NCI-H82 (cell line): ENCODE measurements around the gene SMIM32.
A peak's percentile ranks its signal among the peaks of the same experiment; 100 is the strongest.

Source experiments
- DNase-seq: peaks from one replicate; lab custom pipeline; 2025; lab: John Stamatoyannopoulos, UW

SMIM32 gene

GRCh38 chr5:136207631-136208030, 14.7 kb upstream of the SMIM32 start:
- no peak for DNase-seq

GRCh38 chr5:136206361-136206760, 13.4 kb upstream of the SMIM32 start:
- no peak for DNase-seq

GRCh38 chr5:136205941-136206340, 13.0 kb upstream of the SMIM32 start:
- no peak for DNase-seq

- DNase-seq = no peak
These were observed 12.2 kb upstream of the SMIM32 start for GRCh38 chr5:136205061-136205702.

GRCh38 chr5:136203303-136203922, 10.5 kb upstream of the SMIM32 start:
- DNase-seq = no peak

- DNase-seq = peak; percentile 12
These were observed 9.7 kb upstream of the SMIM32 start for GRCh38 chr5:136202469-136203205.

GRCh38 chr5:136201870-136202269, 8.9 kb upstream of the SMIM32 start:
- DNase-seq = no peak

GRCh38 chr5:136200761-136201160, 7.8 kb upstream of the SMIM32 start:
- no peak for DNase-seq

- no peak for DNase-seq
These were observed 7.2 kb upstream of the SMIM32 start for GRCh38 chr5:136200130-136200529.

- DNase-seq = no peak
These were observed 6.4 kb upstream of the SMIM32 start for GRCh38 chr5:136199408-136199807.

GRCh38 chr5:136198453-136198852, 5.5 kb upstream of the SMIM32 start:
- DNase-seq = no peak

- DNase-seq = no peak
These were observed 4.6 kb upstream of the SMIM32 start for GRCh38 chr5:136197462-136198142.

- DNase-seq = no peak
These were observed 3.2 kb upstream of the SMIM32 start for GRCh38 chr5:136195971-136196820.

- DNase-seq = no peak
These were observed 1.6 kb upstream of the SMIM32 start for GRCh38 chr5:136194576-136194975.

- no peak for DNase-seq
These were observed 467 bp upstream of the SMIM32 start for GRCh38 chr5:136193322-136193935.

- DNase-seq = no peak
These were observed 892 bp downstream of the SMIM32 start for GRCh38 chr5:136192015-136192525.

GRCh38 chr5:136191304-136192014, 1.5 kb downstream of the SMIM32 start:
- peak; percentile 25 for DNase-seq

GRCh38 chr5:136190904-136191303, 2.1 kb downstream of the SMIM32 start:
- no peak for DNase-seq

GRCh38 chr5:136190091-136190720, 2.8 kb downstream of the SMIM32 start:
- peak; percentile 10 for DNase-seq

GRCh38 chr5:136188859-136189258, 4.1 kb downstream of the SMIM32 start:
- DNase-seq = no peak
